Activated CD4-positive, CD25-positive, alpha-beta regulatory T cell treated with anti-CD3 and anti-CD28 coated beads, Interleukin-2, amount 50 U/mL, for 24 hours (primary cell): ENCODE results near the gene RANBP17.
"Not testable (repeated sequence)": the region's sequence is repeated elsewhere in the genome, so short reads cannot be mapped to it uniquely, and the experiment has no call there.

Source experiments
- ATAC-seq, 2 donors: fragments of 150-1000 bp; cut with Tn5 transposase; one replicate each; pipeline ENCODE4 v1.10.0; 2021; ENCODE audit warnings: mild to moderate bottlenecking in 1 of 2, moderate library complexity in 1 of 2

Gene RANBP17

DNA sequence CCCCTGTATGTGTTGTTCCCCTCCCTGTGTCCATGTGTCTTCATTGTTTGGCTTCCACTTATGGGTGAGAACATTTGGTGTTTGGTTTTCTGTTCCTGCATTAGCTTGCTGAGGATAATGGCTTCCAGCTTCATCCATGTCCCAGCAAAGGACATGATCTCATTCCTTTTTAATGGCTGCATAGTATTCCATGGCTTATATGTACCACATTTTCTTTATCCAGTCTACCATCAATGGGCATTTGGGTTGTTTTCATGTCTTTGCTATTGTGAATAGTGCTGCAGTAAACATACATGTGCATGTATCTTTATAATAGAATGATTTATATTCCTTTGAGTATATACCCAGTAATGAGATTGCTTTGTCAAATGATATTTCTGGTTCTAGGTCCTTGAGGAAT lies 8.6 kb downstream of the RANBP17 start:
- not testable (repeated sequence) for ATAC-seq

DNA sequence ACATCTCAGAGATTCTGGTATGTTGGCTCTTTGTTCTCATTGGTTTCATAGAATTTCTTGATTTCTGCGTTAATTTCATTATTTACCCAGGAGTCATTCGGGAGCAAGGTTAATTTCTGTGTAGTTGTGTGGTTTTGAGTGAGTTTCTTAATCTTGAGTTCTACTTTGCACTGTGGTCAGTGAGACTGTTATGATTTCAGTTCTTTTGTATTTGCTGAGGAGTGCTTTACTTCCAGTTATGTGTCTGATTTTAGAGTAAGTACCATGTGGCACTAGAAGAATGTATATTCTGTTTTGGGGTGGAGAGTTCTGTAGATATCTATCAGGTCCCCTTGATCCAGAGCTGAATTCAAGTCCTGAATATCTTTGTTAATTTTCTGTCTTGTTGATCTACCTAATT lies 12.2 kb downstream of the RANBP17 start:
- ATAC-seq: no peak

DNA sequence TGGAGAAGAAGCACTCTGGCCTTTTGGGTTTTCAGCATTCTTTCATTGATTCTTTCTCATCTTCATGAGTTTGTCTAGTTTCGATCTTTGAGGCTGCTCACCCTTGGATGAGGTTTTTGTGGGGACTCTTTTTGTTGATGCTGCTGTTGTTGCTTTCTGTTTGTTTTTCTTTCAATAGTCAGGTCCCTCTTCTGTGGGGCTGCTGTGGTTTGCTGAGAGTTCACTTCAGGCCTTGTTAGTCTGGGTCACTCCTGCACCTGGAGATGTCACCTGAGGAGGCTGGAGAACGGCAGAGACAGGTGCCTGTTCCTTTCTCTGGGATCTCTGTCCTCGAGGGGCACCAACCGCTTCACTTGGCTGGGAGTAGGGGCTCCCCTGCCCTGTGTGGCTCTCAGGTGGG lies 14.0 kb downstream of the RANBP17 start:
- no peak for ATAC-seq

DNA sequence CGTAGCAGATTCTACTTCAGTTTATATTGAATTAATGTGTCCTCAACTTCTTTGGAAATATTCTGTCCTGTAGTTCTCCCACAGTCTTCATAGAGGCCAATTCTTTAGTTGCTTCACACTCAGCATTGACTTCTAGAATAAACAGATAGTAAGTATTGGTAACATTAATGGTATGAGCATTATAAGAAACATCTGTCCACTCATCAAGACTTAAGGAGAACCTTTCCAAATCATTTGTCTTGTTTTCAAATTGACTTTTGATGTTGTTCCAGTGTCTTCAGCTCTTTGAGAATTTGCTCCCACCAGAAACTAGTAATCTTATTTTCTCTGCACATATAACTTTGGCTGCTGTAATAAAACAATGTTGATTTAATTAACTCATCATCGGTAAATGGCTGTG lies 18.3 kb downstream of the RANBP17 start:
- no peak for ATAC-seq

DNA sequence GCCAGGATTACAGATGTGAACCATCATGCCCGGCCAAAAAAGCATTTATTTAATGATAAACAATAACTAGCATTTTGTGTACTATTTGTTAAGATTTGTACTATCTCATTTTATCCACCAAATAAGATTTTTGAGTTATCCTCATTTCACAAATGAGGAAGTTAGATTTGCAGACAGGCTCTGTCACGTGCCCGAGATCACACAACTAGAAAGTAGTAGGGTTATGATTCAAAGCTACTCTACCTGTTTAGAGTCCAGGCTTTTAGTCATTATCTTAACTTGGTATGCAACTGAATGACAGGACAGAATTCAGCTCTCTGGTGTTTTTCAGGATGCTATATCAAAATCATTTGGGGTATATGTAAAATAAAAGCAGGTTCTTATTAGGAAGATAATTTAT lies 20.5 kb downstream of the RANBP17 start:
- no peak for ATAC-seq

DNA sequence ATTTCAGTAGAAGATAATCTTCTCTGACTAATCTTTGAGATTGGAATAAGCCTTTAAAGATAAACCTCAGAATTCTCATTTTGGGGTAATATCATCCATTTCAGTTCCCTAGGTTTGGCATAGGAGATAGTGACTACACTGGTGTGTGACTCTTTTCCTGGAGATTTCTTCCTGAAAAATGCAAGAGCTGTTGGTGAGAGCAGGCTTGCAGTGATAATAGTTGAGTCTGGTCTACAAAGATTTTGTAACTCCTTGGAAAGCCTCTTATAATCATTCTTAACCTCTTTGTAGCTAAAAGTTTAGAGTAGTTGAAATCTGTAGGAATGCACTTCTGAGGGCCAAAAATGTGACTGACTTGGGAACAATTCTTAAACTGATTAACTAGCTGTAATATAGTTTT lies 23.4 kb downstream of the RANBP17 start:
- no peak for ATAC-seq

DNA sequence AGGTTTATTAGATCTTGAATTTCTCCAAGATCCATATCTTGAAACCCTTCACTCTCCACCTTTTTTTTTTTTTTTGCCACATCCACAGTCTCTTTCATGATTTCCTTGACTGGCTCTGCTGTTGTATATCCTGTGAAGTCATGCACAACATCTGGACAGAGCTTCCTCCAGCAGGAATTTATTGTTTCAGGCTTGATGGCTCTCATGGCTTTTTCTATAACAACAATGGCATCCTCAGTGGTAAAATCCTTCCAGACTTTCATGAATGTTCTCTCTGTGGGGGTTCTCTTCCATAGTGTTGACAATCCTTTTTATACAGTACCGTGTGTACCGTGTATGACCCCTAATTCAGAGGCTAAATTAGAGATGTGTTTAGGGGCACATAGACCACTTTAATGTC lies 24.0 kb downstream of the RANBP17 start:
- no peak for ATAC-seq

DNA sequence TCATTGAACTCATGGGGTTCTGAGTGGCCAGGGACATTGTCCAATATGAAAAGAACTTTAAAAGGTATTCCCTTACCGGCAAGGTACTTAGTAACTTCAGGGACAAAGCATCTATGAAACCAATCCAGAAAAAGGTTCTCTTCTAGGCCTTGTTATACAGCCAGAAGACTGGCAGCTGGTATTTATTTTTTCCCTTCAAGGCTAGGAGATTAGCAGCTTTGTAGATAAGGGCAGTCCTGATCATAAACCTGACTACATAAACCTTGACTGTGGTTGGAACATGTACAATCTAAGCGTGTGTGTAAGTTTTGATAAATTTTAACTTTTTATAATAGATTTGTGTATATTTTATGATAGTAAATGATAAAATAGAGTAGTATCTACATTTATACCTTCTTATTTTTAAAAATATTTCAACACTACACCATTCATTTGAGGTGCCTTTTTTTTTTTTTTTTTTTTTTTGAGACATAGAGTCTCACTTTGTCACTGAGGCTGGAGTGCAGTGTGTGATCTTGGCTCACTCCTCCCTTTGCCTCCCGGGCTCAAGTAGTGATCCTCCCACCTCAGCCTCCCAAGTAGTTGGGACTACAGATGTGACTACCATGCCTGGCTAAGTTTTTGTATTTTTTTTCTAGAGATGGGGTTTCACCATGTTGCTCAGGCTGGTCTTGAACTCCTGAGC lies 24.5 kb downstream of the RANBP17 start:
- no peak for ATAC-seq

DNA sequence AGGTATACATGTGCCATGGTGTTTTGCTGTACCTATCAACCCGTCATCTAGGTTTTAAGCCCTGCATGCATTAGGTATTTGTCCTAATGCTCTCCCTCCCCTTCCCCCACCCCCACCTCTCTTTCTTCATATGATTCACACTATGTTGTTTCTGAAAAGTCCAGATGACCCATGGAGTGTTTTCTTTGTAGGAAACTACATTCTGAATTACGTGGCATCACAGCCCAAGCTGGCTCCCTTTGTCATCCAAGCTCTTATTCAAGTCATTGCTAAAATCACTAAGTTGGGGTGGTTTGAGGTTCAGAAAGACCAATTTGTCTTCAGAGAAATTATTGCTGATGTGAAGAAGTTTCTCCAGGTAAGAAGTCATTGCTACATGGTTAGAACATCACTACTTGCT lies 30.4 kb downstream of the RANBP17 start:
- ATAC-seq: no peak

DNA sequence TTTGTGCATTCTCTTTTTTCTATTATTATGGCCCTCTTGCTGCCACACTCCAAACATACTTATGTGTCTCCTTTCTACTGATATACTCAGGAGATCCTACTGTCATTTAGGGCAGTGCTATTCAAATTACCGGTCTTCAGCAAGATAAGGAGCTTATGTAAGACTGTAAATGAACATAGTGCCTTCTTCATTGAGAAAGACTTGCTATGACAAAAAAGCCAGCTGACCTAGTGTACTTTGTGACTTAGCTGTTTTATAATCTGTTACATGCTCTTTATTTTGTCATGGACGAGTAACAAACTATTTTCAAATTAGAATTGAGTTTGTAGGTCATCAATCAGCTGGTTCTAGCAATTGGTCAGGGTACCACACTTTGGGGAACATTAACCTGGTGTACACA lies 32.8 kb downstream of the RANBP17 start:
- ATAC-seq: no peak

DNA sequence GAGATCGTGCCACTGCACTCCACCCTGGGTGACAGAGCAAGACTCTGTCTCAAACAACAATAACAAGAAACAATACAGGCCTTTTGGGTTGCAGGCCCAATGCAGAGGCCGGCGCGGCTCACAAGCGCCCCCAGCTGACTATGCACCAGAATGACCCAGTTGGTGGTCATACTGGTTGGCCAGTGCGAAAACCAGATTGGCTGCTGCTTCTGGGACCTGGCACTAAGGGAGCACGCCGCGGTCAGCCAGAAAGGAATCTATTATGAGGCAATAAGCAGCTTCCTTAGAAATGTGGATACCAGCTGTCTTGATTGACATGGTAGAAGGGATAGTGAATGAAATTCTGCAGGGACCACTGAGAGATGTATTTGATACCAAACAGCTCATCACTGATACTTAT lies 35.0 kb downstream of the RANBP17 start:
- no peak for ATAC-seq

DNA sequence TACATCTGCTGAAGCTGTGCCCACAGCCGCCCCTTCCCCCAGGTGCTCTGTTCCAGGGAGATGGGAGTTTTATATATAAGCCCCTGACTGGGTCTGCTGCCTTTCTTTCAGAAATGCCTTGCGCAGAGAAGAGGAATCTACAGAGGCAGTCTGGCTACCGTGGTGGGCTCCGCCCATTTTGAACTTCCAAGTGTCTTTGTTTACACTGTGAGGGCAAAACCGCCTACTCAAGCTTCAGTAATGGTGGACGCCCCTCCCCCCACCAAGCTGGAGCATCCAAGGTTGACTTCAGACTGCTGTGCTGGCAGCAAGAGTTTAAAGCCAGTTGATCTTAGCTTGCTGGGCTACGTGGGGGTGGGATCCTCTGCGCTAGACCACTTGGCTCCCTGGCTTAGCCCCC lies 41.3 kb downstream of the RANBP17 start:
- no peak for ATAC-seq

DNA sequence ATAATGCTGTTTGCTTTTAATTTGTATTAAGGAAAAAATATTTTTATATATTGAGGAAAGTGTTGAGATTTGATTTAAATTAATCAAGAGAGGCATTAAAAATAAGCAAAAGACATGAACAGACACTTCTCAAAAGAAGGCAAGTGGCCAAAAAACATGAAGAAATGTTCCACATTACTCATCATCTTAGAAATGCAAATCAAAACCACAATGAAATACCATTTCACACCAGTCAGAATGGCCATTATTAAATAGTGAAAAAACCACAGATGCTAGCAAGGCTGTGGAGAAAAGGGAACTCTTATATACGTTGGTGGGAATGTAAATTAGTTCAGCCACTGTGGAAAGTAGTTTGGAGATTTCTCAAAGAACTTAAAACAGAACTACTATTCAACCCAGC lies 45.9 kb downstream of the RANBP17 start:
- no peak for ATAC-seq

DNA sequence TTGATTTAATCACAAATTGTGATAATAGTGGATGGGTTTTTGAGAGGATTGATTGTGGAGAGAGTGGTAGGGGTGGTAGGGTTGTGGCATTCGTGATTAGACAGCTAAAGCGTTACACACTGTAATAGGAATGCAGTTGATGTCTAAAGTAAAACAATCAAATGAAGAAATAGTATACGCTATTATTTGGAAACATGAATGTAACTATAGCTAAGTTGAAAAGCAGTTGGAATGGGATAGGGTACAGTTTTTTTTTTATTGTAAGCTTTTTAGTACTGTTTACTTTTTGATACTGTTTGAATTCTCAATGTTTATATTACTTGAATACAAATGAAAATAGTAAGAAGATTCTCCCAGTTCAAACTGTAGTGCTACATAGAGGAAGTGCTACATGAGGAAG lies 51.8 kb downstream of the RANBP17 start:
- ATAC-seq: no peak

DNA sequence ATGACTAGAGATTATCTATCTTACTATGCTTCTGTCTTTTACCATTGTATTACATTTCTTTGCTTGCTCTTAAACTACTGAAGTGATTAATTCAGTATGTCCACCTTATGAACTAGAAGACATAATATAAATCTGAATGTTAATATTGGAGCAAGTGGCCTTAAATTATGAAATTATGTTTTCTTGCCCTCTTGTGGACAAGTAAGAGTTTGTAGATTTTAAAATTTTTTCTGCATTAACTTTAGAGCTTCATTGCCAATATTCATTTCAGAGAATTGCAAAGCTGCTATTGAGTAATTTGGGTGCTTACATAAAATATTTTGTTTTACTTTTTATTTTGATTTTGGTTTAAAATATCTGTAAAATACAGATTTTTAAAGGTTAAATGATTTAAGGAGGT lies 55.3 kb downstream of the RANBP17 start:
- ATAC-seq: no peak

DNA sequence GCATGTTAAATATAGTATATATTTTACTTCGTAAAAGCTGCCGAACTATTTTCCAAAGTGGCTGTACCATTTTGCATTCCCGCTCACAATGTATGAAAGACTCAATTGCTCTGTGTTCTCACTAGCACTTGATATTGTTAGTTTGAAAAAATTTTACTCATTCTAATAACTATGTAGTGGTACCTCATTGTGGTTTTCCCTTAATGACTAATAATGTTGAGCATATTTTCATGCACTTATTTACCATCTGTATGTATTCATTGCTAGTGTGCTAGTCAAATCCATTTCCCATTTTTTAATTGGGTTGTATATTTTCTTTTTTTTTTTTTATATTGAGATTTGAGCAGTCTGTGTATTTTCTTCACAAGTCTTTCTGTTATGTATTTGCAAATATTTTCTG lies 58.4 kb downstream of the RANBP17 start:
- no peak for ATAC-seq

DNA sequence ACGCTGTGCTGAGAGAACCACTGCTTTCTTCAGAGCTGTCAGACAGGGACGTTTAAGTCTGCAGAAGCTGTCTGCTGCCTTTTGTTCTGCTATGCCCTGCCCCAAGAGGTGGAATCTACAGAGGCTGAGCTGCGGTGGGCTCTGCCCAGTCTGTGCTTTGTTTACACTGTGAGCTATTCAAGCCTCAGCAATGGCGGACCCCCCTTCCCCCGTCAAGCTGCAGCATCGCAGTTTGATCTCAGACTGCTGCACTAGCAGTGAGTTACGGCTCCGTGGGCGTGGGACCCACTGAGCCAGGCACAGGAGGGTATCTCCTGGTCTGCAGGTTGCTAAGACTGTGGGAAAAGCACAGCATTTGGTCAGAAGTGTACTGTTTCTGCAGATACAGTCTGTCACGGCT lies 60.5 kb downstream of the RANBP17 start:
- ATAC-seq: not testable (repeated sequence)

DNA sequence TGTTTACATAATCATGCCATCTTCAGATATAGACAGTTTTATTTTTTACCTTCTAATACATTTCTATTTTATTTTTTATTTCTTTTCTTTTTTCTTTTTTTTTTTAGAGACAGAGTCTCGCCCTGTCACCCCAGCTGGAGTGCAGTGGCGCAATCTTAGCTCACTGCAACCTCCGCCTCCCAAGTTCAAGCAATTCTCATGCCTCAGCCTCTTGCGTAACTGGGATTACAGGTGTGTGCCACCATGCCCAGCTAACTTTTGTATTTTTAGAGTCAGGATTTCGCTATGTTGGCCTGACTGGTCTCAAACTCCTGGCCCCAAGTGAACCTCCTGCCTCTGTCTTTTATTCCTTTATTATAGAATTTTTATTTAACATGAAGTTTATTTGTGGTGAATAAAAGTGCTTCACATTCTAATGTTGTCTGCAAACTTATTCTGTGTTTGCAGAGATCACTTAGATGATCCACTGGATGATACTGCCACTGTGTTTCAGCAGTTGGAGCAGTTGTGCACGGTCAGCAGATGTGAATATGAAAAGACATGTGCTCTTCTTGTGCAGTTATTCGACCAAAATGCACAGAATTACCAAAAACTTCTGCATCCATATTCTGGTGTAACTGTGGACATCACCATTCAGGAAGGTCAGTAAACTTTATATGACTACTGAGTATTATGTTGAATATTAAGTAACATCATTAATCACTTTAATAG lies 62.2 kb downstream of the RANBP17 start:
- no peak for ATAC-seq

DNA sequence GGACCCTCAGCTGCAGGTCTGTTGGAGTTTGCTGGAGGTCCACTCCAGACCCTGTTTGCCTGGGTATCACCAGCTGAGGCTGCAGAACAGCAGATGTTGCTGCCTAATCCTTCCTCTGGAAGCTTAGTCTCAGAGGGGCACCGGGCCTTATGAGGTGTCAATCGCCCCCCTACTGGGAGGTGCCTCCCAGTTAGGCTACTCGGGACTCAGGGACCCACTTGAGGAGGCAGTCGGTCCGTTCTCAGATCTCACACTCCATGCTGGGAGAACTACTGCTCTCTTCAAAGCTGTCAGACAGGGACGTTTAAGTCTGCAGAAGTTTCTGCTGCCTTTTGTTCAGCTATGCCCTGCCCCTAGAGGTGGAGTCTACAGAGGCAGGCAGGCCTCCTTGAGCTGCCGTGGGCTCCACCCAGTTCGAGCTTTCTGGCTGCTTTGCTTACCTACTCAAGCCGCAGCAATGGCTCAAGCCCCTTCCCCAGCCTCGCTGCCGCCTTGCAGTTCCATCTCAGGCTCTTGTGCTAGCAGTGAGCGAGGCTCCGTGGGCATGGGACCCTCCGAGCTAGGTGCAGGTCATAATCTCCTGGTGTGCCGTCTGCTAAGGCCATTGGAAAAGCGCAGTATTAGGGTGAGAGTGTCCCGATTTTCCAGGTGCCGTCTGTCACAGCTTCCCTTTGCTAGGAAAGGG lies 73.9 kb downstream of the RANBP17 start:
- not testable (repeated sequence) for ATAC-seq

DNA sequence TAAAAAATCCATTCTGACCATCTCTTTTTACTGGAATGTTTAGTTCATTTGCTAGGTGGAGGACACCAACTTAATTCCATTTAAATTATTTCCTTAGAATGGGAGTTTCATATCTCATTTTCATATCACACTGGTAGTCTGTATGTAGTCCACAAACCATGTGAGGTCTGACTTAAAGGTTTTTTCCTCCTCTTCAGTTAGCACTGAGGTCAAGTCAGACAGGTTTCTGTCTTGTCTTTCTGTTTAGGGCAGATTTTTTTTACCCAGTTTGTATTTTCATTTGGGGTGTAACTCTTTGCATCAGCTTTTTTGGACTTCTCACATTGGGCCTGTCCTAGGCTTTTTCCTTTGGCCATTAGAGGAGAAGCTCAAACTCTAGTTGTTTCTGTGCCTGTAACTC lies 75.3 kb downstream of the RANBP17 start:
- ATAC-seq: no peak

DNA sequence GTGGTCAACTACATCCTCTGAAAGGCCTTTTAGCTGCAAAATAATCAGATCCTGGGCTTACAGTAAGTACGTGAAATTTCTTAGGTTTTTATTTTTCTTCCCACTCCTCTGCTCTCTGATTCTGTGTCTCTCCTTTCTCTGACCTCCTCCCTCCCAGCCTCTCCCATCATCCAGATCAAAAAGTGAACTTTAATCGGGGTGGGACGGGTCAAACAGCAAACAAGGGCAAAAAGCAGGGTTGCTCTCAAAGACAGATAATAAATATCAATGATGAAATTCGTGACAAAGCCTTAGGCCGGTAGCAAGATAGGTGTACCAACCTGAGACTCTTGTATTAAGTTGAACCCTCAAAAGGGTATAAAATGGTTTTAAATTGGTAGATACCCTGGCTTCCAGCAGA lies 76.1 kb downstream of the RANBP17 start:
- ATAC-seq: no peak

DNA sequence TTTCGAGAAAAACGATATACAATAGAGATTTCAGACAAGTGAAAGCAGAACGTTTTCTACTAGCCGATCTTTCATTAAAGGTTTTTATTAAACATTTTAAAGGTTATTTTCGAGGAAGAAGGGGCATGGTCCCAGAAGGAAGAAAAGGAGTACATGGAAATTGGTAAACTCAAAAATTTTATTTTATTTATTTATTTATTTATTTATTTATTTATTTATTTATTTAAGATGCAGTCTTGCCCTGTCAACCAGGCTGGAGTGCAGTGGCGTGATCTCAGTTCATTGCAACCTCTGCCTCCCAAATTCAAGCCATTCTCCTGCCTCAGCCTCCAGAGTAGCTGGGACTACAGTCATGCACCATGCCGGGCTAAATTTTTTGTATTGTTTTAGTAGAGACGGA lies 77.4 kb downstream of the RANBP17 start:
- no peak for ATAC-seq

DNA sequence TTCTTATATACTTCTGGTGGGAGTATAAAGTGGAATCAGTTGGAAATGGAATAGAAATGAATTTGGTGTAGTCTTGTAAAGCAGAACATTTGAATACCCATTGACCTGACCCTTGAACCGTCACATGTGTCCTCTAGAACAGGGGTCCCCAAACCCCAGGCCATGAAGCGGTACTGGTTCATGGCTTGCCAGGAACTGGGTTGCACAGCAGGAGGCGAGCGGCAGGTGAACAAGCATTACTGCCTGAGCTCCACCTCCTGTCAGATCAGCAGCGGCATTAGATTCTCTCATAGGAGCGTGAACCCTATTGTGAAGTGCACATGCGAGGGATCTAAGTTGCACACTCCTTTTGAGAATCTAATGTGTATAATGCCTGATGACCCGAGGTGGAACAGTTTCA lies 80.0 kb downstream of the RANBP17 start:
- ATAC-seq: no peak

DNA sequence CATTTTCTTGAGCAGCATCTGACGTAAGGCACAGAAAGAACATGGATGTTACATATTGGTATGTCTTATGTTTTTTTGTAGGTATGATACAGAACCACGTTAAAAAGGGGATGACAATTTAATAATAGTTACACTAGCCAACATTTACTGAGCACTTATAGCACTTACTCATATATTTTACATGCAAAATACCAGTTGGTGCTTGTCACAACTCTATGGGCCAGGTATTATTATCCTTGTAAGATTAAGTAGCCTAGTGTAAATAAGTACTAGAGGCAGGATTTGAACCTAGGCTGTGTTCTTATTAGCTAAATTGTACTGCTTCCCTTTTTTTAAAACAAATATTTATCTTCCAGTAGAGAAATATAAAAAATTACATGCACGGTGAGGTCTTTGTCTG lies 83.5 kb downstream of the RANBP17 start:
- ATAC-seq: no peak
